GM10248 (cell line): ENCODE data around the gene MED9.

Source experiments
- CTCF ChIA-PET: fragments of 300-600 bp; sonication (Branson Sonifier 250); formaldehyde crosslinking; extraction: SDS; loops from one replicate; lab custom pipeline; 2021; ENCODE audit warnings: antibody characterized with exemption; lab: Yijun Ruan, JAX
- POLR2A ChIA-PET: fragments of 350-650 bp; sonication (Branson Sonifier 250); formaldehyde crosslinking; extraction: SDS; loops from one replicate; lab custom pipeline; 2020; ENCODE audit warnings: antibody characterized with exemption; lab: Yijun Ruan, JAX
- DNase-seq: peaks from one replicate; pipeline ENCODE4 v3.0.0; 2012; ENCODE audit errors: extremely low spot score
- CTCF ChIP-seq: IDR thresholded peaks from 2 replicates; pipeline ENCODE4 v1.5.1; 2012; ENCODE audit warnings: mild to moderate bottlenecking, low read depth; ENCODE audit errors: extremely low read depth, missing control alignments, control extremely low read depth

Gene MED9

GRCh38 chr17:17437461-17437860, 39.3 kb upstream of the MED9 start:
- POLR2A ChIA-PET: no interaction called here
- CTCF ChIA-PET: interaction anchor here (1.8 kb wide), 1 partner anchor 10 kb away, joined by 5 read pairs; no protein-coding TSS in a partner anchor
- TF ChIP-seq CTCF: no peak
- no peak for DNase-seq

GRCh38 chr17:17437893-17438292, 38.9 kb upstream of the MED9 start:
- POLR2A ChIA-PET: no interaction called here

GRCh38 chr17:17440010-17440843, 36.6 kb upstream of the MED9 start:
- ChIA-PET POLR2A (no interaction called here), CTCF (interaction anchor here (0.7 to 2.1 kb wide), 7 partner anchors 9 to 128 kb away, joined by 3 to 7 read pairs (median 3); no protein-coding TSS in a partner anchor)
- DNase-seq: peak; percentile 79
- TF ChIP-seq CTCF: peak; percentile 58

More at GRCh38 chr17:17437893-17438292, 38.9 kb upstream of the MED9 start:
- no peak for DNase-seq
- CTCF ChIA-PET: interaction anchor here (1.8 kb wide), 1 partner anchor 11 kb away, joined by 5 read pairs; no protein-coding TSS in a partner anchor
- TF ChIP-seq CTCF: no peak

- no peak for DNase-seq
- CTCF ChIA-PET: interaction anchor here (0.9 to 2.1 kb wide), 6 partner anchors 8 to 86 kb away, joined by 3 to 7 read pairs (median 4); no protein-coding TSS in a partner anchor
- no peak for TF ChIP-seq CTCF
- POLR2A ChIA-PET: no interaction called here
These were observed 35.7 kb upstream of the MED9 start for GRCh38 chr17:17440938-17441675.

GRCh38 chr17:17443173-17443572, 33.6 kb upstream of the MED9 start:
- TF ChIP-seq CTCF: no peak
- CTCF ChIA-PET: interaction anchor here (1.2 kb wide), 1 partner anchor 25 kb away, joined by 4 read pairs; no protein-coding TSS in a partner anchor
- DNase-seq: no peak
- POLR2A ChIA-PET: no interaction called here

- no peak for TF ChIP-seq CTCF
- DNase-seq: no peak
- POLR2A ChIA-PET: no interaction called here
- CTCF ChIA-PET: interaction anchor here (0.9 kb wide), 1 partner anchor 197 kb away, joined by 3 read pairs; no protein-coding TSS in a partner anchor
These were observed 31.4 kb upstream of the MED9 start for GRCh38 chr17:17445296-17445924.
